Measurements from ENCODE around the gene KSR1.
A peak's percentile ranks its signal among the peaks of the same experiment; 100 is the strongest.

Gene KSR1

DNA sequence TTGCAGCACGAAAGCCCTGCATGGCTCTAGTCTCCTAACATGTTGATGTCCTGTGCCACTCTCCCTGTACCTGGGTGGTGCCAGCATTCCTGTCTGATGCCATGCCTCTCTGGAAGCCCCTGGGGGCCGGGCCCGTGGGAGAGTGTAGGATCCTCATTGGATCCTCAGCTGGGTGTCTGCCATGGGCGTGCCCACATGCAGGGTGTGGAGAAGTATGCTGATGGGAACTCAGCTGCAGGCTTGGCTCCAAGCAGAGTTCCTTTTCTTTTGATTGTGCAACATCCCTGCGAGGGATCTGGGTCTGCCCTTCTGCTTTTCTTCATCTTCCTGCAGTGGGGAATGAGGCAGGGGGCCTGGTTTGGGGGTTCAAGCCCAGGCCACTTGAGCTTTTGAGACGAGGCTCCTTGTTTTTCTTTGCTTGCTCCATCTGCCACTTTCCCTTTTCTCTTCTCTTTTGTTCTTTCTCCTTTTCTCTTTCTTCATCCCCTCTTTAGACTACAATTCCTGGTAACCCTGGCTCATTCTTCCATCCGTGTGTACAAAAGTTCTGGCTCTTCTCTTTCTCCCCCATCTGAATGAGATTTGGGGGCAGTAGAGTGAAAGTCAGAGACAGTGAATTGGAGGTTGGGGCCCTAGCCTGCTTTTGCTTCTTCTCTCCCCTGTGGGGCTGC, 32.9 kb downstream of the KSR1 start:
- Histone ChIP-seq H3K27ac (ENCODE audit: low read depth, low read length) (peak overlapping the region; percentile 46), H3K4me1 (ENCODE audit: control insufficient read depth in 5 of 5, insufficient read depth in 5 of 5, low read length in 5 of 5) (peaks cover 9 to 49% (median 32%) of the 10 kb centered on the region in 5 donors), H3K9ac (ENCODE audit: low read length in 5 of 5) (peak overlapping the region in 1 of 5 donors; percentile 48), H3K4me3 (ENCODE audit: low read depth in 1 of 5, low read length in 5 of 5) (peak overlapping the region in 1 of 5 donors; percentile 2), H3K27me3 (ENCODE audit: control insufficient read depth in 5 of 5, insufficient read depth in 4 of 5, low read length in 5 of 5) (no peaks in the 10 kb centered on the region), H3K36me3 (ENCODE audit: control insufficient read depth in 5 of 5, insufficient read depth in 5 of 5, low read length in 5 of 5) (no peaks in the 10 kb centered on the region), H3K9me3 (ENCODE audit: control insufficient read depth in 5 of 5, low read length in 5 of 5) (no peaks in the 10 kb centered on the region)

DNA sequence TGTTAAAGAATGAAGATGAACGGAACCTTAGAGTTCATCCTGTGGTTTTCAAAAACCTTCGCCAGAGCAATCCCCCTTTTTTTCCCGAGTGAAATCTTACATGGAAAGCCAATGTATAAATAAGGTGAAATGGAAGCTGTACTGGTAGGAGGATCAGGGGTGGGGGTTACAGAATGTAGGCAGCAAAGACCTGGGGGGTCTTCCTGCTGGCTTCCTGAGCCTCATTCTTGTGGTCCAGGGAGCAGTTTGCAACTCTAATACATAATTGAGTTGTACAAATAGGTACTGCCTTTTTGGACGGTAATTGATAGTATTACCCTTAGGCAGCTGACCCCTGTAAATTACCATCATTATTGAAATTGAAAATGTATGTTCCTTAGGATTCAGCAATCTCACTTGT, 34.1 kb downstream of the KSR1 start:
- H3K36me3 ChIP-seq (ENCODE audit: control insufficient read depth in 5 of 5, insufficient read depth in 5 of 5, low read length in 5 of 5) = no peaks in the 10 kb centered on the region
- H3K27me3 ChIP-seq (ENCODE audit: control insufficient read depth in 5 of 5, insufficient read depth in 4 of 5, low read length in 5 of 5) = peaks cover 0 to 2% (median 0%) of the 10 kb centered on the region in 5 donors
- no peaks in the 10 kb centered on the region for H3K9me3 ChIP-seq (ENCODE audit: control insufficient read depth in 5 of 5, low read length in 5 of 5)
- no peak overlapping the region for H3K9ac ChIP-seq (ENCODE audit: low read length in 5 of 5)
- H3K4me1 ChIP-seq (ENCODE audit: control insufficient read depth in 5 of 5, insufficient read depth in 5 of 5, low read length in 5 of 5) = peaks cover 14 to 56% (median 38%) of the 10 kb centered on the region in 5 donors
- no peak overlapping the region for H3K4me3 ChIP-seq (ENCODE audit: low read depth in 1 of 5, low read length in 5 of 5)
- no peak overlapping the region for H3K27ac ChIP-seq (ENCODE audit: low read depth, low read length)

DNA sequence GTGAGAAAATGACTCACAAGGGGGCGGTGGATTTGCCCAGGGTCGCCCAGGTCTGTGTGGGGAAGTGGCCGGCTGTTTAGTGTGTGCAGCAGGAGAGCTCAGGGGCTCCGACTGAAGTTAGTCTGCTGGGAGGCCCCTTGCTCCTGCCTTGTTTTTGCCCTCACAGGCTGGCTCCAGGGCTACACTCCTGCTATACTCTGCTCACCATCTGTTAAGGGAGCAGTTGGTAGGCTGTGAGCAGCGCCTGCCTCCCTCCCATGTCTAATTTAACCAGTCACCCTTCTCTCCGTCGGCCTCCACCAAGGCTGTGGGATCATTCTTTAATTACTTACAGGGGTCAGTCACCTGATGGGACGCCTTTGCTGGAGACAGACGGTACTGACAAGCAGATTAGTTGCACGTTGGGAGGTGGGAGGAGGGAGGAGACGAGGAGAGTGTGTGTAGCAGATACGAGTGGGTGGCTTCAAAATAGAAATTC, 35.5 kb downstream of the KSR1 start:
- Histone ChIP-seq H3K27ac (ENCODE audit: low read depth, low read length) (no peak overlapping the region), H3K4me1 (ENCODE audit: control insufficient read depth in 5 of 5, insufficient read depth in 5 of 5, low read length in 5 of 5) (peaks cover 14 to 46% (median 41%) of the 10 kb centered on the region in 5 donors), H3K27me3 (ENCODE audit: control insufficient read depth in 5 of 5, insufficient read depth in 4 of 5, low read length in 5 of 5) (peaks cover 0 to 2% (median 0%) of the 10 kb centered on the region in 5 donors), H3K4me3 (ENCODE audit: low read depth in 1 of 5, low read length in 5 of 5) (no peak overlapping the region), H3K9me3 (ENCODE audit: control insufficient read depth in 5 of 5, low read length in 5 of 5) (no peaks in the 10 kb centered on the region), H3K36me3 (ENCODE audit: control insufficient read depth in 5 of 5, insufficient read depth in 5 of 5, low read length in 5 of 5) (no peaks in the 10 kb centered on the region), H3K9ac (ENCODE audit: low read length in 5 of 5) (no peak overlapping the region)

DNA sequence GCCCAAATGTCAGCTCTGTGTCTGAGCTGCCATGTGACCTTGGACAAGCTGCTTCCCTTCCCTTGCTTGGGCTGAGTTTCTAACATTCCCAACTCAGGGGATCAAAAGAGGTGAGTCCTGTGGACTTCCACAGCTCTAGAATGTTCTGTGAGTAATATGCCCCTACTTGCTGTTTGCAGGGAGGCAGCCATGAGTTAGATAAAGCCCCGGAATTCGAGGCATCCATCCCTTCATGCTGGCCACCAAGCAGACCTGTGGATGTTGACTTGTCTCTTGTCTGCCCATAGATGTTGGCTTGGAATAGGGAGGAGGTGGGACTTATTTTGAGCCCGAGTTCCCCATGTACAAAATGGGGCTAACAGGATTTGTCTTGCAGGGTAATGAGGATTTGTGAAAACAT, 36.2 kb downstream of the KSR1 start:
- Histone ChIP-seq H3K9ac (ENCODE audit: low read length in 5 of 5) (no peak overlapping the region), H3K9me3 (ENCODE audit: control insufficient read depth in 5 of 5, low read length in 5 of 5) (no peaks in the 10 kb centered on the region), H3K27ac (ENCODE audit: low read depth, low read length) (no peak overlapping the region), H3K27me3 (ENCODE audit: control insufficient read depth in 5 of 5, insufficient read depth in 4 of 5, low read length in 5 of 5) (peaks cover 0 to 2% (median 0%) of the 10 kb centered on the region in 5 donors), H3K36me3 (ENCODE audit: control insufficient read depth in 5 of 5, insufficient read depth in 5 of 5, low read length in 5 of 5) (no peaks in the 10 kb centered on the region), H3K4me3 (ENCODE audit: low read depth in 1 of 5, low read length in 5 of 5) (no peak overlapping the region), H3K4me1 (ENCODE audit: control insufficient read depth in 5 of 5, insufficient read depth in 5 of 5, low read length in 5 of 5) (peaks cover 14 to 46% (median 41%) of the 10 kb centered on the region in 5 donors)

DNA sequence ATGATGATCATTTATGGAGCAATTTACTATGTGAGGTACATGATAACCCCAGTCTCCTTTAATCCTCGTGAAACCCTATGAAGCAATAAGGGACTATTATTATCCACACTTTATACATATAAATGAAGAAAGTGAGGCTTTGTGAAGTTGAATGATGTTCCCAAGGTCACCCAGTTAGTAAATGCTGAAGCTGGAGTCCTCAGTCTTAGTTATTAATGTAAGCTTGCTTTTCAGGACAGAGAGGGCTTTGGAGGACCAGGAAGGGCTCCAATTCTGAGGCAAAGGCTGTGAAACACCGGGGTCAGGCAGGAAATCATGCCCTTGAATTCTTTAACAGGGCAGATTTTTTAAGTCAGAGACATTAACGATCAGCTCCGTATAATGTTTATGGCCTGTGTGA, 36.8 kb downstream of the KSR1 start:
- Histone ChIP-seq H3K27me3 (ENCODE audit: control insufficient read depth in 5 of 5, insufficient read depth in 4 of 5, low read length in 5 of 5) (peaks cover 0 to 2% (median 0%) of the 10 kb centered on the region in 5 donors), H3K4me3 (ENCODE audit: low read depth in 1 of 5, low read length in 5 of 5) (no peak overlapping the region), H3K27ac (ENCODE audit: low read depth, low read length) (no peak overlapping the region), H3K36me3 (ENCODE audit: control insufficient read depth in 5 of 5, insufficient read depth in 5 of 5, low read length in 5 of 5) (no peaks in the 10 kb centered on the region), H3K4me1 (ENCODE audit: control insufficient read depth in 5 of 5, insufficient read depth in 5 of 5, low read length in 5 of 5) (peaks cover 12 to 41% (median 40%) of the 10 kb centered on the region in 5 donors), H3K9me3 (ENCODE audit: control insufficient read depth in 5 of 5, low read length in 5 of 5) (no peaks in the 10 kb centered on the region), H3K9ac (ENCODE audit: low read length in 5 of 5) (no peak overlapping the region)

DNA sequence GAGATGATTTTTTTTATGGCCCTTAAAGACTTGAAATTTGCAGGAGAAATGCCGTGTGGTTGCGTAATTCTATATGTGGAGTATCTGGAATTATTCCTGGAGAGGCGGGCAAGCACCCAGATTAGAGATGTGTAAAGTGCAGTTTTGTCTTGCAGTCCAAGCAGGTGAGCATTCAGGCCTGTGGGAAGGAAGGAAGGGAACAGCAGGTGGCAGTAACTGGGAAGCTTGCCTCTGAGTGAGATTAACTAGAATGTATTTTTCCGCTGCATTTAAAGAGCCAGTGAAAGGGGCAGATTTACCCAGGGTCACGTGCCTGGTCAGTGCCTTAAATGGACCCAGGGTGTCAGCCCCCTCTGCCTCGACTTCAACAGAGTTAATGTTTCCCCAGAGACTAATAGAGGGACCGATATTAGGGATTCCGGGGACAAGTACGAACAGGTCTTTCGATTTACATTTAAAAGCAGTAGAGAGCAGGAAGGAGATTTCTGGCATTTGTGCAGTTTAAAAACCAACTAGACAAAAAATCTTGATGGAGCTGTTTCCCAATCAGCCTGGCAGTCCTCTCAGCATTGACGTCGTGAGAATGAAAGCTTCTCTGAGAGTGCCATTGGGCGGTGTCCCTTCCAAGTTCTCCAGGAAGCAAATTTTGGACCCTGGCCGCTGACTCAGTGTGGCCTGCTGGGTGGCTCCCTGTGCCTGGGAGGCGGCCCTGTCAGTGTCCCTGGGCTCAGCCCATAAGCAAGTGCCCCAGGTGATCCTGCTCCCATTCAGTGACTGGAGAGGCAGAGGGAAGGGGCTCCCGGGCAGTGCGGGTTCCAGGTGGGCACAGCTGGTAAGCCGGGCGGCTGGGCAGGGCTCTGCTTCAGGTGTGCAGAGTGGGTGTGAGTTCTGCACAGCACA, 38.2 kb downstream of the KSR1 start:
- Histone ChIP-seq H3K9me3 (ENCODE audit: control insufficient read depth in 5 of 5, low read length in 5 of 5) (no peaks in the 10 kb centered on the region), H3K4me3 (ENCODE audit: low read depth in 1 of 5, low read length in 5 of 5) (peak overlapping the region; percentile 13 to 49 (median 28)), H3K4me1 (ENCODE audit: control insufficient read depth in 5 of 5, insufficient read depth in 5 of 5, low read length in 5 of 5) (peaks cover 10 to 33% (median 27%) of the 10 kb centered on the region in 5 donors), H3K27ac (ENCODE audit: low read depth, low read length) (peak overlapping the region; percentile 77), H3K36me3 (ENCODE audit: control insufficient read depth in 5 of 5, insufficient read depth in 5 of 5, low read length in 5 of 5) (no peaks in the 10 kb centered on the region), H3K9ac (ENCODE audit: low read length in 5 of 5) (peak overlapping the region in 4 of 5 donors; percentile 40 to 63 (median 56)), H3K27me3 (ENCODE audit: control insufficient read depth in 5 of 5, insufficient read depth in 4 of 5, low read length in 5 of 5) (peaks cover 0 to 2% (median 0%) of the 10 kb centered on the region in 5 donors)

DNA sequence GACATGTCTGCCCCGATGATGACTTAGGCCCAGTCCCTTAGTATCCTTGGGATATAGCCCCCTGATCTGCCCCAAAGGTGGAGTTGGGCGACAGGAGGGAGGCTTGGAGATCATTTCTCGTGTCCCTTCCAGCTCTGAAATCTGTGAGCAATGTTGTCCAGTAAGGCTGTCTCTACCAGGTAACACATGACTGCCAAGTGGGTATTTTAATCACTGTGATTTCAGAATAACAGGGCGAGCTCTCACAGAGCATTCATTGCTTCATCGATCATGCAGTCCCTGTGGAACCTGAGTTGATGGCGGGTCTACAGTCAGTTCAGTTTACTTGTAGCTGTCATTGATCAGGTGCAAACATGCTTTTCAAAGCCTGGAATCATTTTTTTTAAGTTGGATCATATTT, 39.2 kb downstream of the KSR1 start:
- H3K27me3 ChIP-seq (ENCODE audit: control insufficient read depth in 5 of 5, insufficient read depth in 4 of 5, low read length in 5 of 5) = peaks cover 0 to 2% (median 0%) of the 10 kb centered on the region in 5 donors
- H3K36me3 ChIP-seq (ENCODE audit: control insufficient read depth in 5 of 5, insufficient read depth in 5 of 5, low read length in 5 of 5) = peaks cover 0 to 3% (median 0%) of the 10 kb centered on the region in 5 donors
- no peak overlapping the region for H3K4me3 ChIP-seq (ENCODE audit: low read depth in 1 of 5, low read length in 5 of 5)
- H3K27ac ChIP-seq (ENCODE audit: low read depth, low read length) = peak overlapping the region; percentile 77
- H3K9ac ChIP-seq (ENCODE audit: low read length in 5 of 5) = peak overlapping the region in 1 of 5 donors; percentile 55
- peaks cover 10 to 29% (median 21%) of the 10 kb centered on the region in 5 donors for H3K4me1 ChIP-seq (ENCODE audit: control insufficient read depth in 5 of 5, insufficient read depth in 5 of 5, low read length in 5 of 5)
- H3K9me3 ChIP-seq (ENCODE audit: control insufficient read depth in 5 of 5, low read length in 5 of 5) = no peaks in the 10 kb centered on the region

DNA sequence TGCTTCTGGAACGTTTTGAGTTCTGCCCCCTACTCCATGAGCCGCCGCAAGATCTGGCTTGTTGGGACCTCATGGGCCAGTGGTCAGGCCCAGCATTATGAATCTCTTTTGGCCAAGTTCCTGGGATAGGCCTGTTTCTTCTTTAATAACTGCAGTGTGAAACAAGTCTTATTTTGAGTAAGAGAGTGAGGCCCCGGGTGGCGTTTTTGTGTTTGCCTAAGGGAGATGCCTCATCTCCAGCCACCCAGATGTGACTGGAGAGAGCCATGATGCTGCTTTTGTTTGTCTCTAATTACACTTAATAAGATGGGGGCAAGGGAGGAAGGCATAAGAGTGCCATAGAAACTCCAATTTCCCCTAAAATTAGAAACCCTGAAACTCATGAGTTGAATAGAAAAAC, 39.8 kb downstream of the KSR1 start:
- Histone ChIP-seq H3K9me3 (ENCODE audit: control insufficient read depth in 5 of 5, low read length in 5 of 5) (no peaks in the 10 kb centered on the region), H3K4me1 (ENCODE audit: control insufficient read depth in 5 of 5, insufficient read depth in 5 of 5, low read length in 5 of 5) (peaks cover 10 to 29% (median 21%) of the 10 kb centered on the region in 5 donors), H3K27me3 (ENCODE audit: control insufficient read depth in 5 of 5, insufficient read depth in 4 of 5, low read length in 5 of 5) (peaks cover 0 to 2% (median 0%) of the 10 kb centered on the region in 5 donors), H3K36me3 (ENCODE audit: control insufficient read depth in 5 of 5, insufficient read depth in 5 of 5, low read length in 5 of 5) (peaks cover 0 to 3% (median 0%) of the 10 kb centered on the region in 5 donors), H3K9ac (ENCODE audit: low read length in 5 of 5) (no peak overlapping the region), H3K27ac (ENCODE audit: low read depth, low read length) (no peak overlapping the region), H3K4me3 (ENCODE audit: low read depth in 1 of 5, low read length in 5 of 5) (no peak overlapping the region)

DNA sequence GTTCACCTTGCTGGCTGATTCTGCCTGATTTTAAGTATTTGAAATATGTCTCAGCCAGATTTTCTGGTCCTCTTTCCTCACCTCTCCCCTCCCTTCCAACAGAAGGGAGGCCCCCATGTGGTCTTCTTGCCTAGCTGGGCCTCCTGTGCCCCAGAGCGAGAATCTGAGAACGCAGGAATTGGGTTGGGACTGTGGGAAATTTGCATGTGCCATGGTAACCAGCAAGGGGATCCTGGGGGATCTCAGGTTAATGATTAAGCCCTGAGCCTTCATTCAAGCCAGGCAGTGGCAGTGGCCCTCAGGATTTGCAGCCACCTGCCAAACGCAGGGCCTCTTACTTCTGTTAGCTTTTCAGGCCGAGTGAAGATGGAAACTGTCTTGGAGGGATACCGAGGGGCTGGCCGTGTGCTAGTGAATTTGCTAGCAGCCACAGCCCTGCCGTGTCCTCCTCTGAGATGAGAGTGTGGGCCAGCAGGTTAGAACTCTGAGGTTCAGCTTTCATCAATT, 40.2 kb downstream of the KSR1 start:
- H3K4me1 ChIP-seq (ENCODE audit: control insufficient read depth in 5 of 5, insufficient read depth in 5 of 5, low read length in 5 of 5) = peaks cover 10 to 29% (median 21%) of the 10 kb centered on the region in 5 donors
- H3K27ac ChIP-seq (ENCODE audit: low read depth, low read length) = no peak overlapping the region
- no peaks in the 10 kb centered on the region for H3K9me3 ChIP-seq (ENCODE audit: control insufficient read depth in 5 of 5, low read length in 5 of 5)
- H3K36me3 ChIP-seq (ENCODE audit: control insufficient read depth in 5 of 5, insufficient read depth in 5 of 5, low read length in 5 of 5) = peaks cover 0 to 3% (median 0%) of the 10 kb centered on the region in 5 donors
- peaks cover 0 to 2% (median 0%) of the 10 kb centered on the region in 5 donors for H3K27me3 ChIP-seq (ENCODE audit: control insufficient read depth in 5 of 5, insufficient read depth in 4 of 5, low read length in 5 of 5)
- H3K9ac ChIP-seq (ENCODE audit: low read length in 5 of 5) = no peak overlapping the region
- H3K4me3 ChIP-seq (ENCODE audit: low read depth in 1 of 5, low read length in 5 of 5) = no peak overlapping the region

Measured in subcutaneous abdominal adipose tissue (tissue), 5 donors.